SKM-1 treated with dmso at 0.1 percent for 144 hours (cell line): ENCODE data around the gene SDHAF3.

Experiments used
- DNase-seq: peaks from one replicate; lab custom pipeline; 2025; ENCODE audit not compliant: unreplicated experiment; lab: John Stamatoyannopoulos, UW

Gene SDHAF3

DNA sequence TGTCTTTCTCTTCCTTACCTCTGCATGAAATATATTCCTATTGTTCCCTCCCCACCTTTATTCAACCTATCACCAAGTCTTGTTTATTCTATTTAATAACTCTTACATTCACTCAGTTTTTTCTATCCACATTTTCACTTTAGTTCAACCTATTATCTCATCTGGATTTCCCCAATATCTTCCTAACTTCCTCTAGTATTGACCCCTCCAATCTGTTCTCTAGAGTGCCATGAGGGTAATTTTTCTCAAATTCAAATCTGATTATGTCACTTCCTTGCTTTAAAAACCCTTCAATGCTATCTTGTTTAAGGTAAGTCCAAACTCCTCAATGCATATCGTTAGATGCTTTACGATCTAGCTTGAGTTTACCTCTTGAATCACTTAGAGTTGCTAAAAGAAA lies 86.5 kb downstream of the SDHAF3 start:
- no peak for DNase-seq

DNA sequence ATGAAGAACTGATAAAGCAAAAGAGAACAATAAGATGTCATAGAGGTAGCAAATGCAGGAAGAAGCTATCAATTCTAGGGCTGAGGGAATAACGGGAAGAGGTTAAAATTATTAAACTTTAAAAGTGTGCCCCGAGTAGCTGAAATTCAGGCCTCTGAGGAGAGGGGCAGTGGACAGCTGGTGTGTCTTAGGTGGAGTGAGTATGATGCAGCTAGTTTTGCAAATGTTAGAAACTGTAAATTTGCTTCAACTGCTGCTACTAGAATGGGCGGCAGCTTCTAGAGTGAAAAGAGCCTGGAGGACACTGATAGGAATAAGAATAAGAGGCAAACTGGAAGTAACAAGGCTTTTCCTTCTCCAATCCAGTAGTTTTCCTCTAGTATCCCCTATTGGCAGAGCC lies 87.3 kb downstream of the SDHAF3 start:
- no peak for DNase-seq

DNA sequence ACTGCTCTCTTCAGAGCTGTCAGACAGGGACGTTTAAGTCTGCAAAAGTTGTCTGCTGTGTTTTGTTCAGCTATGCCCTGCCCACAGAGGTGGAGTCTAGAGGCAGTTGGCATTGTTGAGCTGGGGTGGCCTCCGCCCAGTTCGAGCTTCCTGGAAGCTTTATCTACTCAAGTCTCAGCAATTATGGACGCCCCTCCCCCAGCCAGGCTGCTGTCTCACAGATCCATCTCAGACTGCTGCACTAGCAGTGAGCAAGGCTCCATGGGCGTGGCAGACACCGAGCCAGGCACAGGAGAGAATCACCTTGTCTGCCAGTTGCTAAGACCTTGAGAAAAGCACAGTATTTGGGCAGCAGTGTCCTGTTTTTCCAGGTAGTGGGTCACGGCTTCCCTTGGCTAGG lies 98.1 kb downstream of the SDHAF3 start:
- DNase-seq: no peak

DNA sequence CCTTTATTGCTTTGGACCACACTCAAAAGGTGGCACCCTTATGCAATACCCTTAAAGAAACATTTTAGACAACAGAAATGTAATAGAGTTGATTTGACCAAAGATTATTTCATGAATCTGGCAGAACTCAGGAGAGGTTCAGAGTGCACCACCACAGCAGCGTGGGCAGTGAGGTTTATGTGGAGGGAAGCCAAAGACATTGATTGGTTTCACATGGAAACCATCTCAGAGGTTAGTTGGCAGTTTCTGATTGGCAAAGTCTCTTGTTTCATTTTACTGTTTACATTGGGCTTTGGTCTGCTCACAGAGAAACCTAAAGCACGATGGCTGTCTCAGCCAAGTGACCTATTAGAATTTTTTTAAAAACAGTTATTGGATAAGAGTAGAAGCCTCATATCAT lies 101.3 kb downstream of the SDHAF3 start:
- no peak for DNase-seq

DNA sequence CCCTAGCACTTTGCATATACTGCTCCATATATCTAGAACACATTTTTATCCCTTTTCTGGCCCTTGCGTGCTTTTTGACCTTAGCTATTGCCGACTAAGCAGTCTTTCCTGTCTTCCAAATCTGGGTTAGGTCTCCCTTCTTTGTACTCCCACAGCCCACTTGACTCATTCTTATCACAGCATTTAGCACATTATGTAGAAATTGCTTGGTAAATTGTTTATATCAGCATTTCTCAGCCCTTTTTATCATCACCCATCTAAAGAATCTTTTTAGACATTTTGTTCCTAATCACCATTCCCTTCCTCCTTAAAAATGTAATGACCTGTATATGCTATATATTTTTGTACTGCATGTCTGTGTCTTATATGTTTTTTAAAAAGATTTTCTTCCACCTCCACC lies 101.7 kb downstream of the SDHAF3 start:
- no peak for DNase-seq

DNA sequence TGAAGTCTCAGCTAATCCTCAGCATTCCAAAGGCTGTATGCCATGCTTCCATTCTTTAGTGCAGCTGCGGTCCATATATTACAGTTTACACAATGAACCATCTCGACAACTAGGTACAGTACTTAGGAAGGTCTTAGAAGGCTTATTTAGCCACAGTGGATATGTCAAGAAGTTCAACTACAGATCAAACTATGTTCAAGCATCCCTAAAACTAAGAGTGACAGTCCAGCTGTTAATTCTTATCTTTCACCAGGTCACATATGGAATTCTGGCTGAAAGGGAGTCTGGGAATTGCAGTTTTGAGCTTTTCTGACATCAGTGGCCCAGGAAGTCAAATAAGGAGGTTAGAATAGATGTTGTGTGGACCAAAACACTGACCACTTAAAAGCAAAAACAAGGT lies 106.8 kb downstream of the SDHAF3 start:
- DNase-seq: no peak

DNA sequence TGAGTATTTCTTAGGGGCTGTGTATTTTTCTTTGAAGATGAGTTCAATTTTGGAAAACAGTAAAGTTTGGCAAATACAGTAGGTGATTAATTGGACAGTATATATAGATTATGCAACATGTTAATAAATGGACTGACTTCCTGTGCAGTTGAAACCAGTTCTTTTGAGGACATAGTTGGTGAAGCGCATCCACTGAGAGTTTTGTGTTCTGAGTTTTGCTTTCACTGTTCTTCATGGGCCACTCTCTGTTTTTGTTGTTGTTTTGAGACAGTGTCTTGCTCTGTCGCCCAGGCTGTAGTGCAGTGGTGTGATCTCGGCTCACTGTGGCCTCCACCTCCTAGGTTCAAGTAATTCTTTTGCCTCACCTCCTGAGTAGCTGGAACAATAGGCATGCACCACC lies 109.0 kb downstream of the SDHAF3 start:
- DNase-seq: no peak
